Left hindlimb (tissue), 1 donor: Measurements from ENCODE around the gene SLAMF8.

Source experiments
- DNase-seq: peaks from one replicate; pipeline ENCODE4 v3.0.0-alpha.2; 2018

SLAMF8 gene

GRCh38 chr1:159826441-159827101 lies at the start of gene SLAMF8:
TSS of gene SLAMF8 (plus strand) at chr1:159826873. CDS start at chr1:159826899, 26 bp downstream.
- no peak for DNase-seq

- no peak for DNase-seq
These were observed 48.4 kb upstream of the SLAMF8 start for GRCh38 chr1:159778266-159778665.

GRCh38 chr1:159779403-159779851 lies 47.2 kb upstream of the SLAMF8 start:
- DNase-seq: no peak

DNA sequence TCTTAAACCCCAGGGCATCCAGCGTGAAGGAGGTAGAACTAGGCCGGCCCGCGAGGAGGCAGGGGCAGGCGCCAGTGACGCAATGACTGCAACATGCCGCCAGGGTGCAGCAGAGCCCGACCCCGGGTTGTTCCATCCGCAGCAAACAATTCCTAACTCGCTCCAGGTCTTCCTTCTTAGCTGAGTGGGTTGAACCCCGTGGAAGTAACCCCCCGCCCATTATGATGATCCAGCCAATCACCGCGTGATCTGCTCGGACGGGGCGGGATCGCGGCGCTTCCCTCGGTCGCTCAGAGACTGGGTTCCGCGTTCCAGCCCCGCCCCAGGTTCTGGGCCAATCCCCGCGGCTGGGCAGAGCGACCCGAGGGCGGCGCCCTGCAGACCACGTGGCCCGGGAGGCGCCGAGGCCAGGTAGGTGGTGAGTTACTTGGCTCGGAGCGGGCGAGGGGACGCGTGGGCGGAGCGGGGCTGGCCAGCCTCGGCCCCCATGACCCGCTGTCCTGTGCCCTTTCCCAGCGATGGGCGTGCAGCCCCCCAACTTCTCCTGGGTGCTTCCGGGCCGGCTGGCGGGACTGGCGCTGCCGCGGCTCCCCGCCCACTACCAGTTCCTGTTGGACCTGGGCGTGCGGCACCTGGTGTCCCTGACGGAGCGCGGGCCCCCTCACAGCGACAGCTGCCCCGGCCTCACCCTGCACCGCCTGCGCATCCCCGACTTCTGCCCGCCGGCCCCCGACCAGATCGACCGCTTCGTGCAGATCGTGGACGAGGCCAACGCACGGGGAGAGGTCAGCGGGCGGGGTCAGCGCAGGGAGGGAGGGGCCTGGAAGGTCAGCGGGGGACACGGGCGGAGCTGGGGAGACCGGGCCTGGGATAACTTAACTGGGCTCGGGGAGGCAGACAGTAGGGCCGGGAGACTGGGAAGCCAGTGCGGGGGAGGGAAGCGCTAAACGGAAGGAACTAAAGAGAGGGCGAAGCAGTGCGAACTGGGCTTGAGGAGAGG lies 45.8 kb upstream of the SLAMF8 start, which contains the start of gene DUSP23:
Gene DUSP23, plus strand, starts transcription at position 380 of the 1,000 bp plus-strand sequence. Its CDS starts 139 bp downstream, at position 519.
- DNase-seq: peak; percentile 98

DNA sequence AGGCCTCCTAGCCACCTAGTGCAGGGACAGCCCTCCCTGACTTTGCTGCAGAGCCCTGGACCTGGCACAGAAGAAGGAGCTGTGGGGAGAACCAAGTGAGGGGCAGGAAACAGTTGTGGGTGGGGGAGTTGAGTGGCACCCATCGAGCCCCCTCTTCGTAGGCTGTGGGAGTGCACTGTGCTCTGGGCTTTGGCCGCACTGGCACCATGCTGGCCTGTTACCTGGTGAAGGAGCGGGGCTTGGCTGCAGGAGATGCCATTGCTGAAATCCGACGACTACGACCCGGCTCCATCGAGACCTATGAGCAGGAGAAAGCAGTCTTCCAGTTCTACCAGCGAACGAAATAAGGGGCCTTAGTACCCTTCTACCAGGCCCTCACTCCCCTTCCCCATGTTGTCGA lies 44.7 kb upstream of the SLAMF8 start:
- no peak for DNase-seq

DNA sequence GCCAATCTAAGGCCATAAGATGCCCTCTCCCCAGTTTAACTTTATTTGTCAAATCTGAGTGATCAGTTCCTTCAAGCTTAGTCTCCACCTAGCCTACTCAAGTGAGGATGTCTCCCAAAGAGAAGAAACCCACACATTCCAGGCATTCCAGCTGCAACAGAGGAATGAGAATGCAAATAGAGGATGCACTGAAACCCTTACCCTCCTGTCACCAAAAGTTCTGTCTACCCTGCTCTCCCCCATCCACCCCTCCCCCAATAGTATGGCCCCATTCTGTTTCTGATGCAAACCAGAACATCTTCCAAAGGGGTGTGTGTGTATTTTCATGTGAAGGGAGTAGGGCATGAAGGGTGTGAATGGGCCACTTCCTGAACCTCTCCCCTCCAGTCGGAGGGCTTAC lies 42.9 kb upstream of the SLAMF8 start:
- DNase-seq: no peak

DNA sequence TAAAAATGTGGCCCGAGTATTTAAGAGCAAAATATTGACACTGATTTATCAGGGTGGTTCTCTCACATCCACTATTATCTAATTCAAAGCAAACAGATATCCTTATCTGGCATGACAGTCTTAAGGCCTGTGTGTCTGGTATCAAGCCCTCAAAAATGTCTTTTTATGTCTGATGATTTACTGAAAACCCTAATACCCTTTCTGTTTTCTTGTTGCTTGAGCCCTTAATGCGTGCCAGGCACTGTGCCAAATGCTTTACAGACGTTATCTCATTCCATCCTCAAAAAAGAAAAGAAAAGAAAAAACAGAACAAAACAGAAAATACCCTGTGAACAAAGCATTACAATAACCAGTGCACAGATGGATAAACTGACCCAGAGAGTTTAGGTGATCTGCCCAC lies 40.2 kb upstream of the SLAMF8 start:
- DNase-seq: no peak

GRCh38 chr1:159786966-159787365 lies 39.7 kb upstream of the SLAMF8 start:
- DNase-seq: no peak

- DNase-seq: no peak
These were observed 36.3 kb upstream of the SLAMF8 start for GRCh38 chr1:159790237-159790917.

DNA sequence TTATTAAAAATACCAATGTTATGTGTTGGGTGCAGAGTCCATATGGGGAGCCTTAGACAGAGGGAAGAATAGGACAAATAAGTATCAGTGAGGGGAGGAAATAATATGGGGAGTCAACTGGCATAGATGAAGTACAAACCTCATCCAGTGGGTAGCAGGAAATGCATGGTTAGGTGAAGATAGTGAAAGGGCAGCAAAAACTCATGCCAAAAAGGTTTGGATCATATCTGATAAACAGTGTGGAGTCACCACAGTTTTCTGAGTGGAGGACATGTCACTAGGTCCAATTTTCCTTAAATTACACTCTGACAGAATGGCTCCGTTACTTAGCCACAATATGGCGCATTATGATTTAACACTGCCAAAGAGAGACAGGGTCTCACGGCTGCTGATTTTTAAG lies 35.6 kb upstream of the SLAMF8 start:
- no peak for DNase-seq

- DNase-seq: no peak
These were observed 35.2 kb upstream of the SLAMF8 start for GRCh38 chr1:159791461-159791860.

DNA sequence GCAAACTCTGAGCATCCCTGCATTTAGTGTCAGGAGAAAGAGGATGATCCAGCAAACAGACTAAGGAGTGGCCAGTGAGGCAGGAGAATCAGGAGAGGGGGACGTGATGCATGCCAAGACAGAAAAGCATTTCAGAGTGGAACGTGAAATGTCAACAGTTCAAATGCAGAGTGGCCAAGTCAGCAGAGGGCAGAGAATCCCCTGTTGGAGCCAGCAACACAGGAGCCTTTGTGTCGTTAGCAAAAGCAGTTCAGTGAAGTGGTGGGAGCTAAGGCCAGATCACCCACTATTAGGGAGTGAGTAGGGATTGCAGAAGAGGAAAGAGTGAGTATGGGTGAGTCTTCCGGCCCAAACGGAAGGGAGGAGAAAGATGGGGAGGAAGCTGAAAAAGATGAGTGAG lies 31.1 kb upstream of the SLAMF8 start:
- no peak for DNase-seq

- DNase-seq: peak; percentile 61
These were observed 27.8 kb upstream of the SLAMF8 start for GRCh38 chr1:159798893-159799292.

DNA sequence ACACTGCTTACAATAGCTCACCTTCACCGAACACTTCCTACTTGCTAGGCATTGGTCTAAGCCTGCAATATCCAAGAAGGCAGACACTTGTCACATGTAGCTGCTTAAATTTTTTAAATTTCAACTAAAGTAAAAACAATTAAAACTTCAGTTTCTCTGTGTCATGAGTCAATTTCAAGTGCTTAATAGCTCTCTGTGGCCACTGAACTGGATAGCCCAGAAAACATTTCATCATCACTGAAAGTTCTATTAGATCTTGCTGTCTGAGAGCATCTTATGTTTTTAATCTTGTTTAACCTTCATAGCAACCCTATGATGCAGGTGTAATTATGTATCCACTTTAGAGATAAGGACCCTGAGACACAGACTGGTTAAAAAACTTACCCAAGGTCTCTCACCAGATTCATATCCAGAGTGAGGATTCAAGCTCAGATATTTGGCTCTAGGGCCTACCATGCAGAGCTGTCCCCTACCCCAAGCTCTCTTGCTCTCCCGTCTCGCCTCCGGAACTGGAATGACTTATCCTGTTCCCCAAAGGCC lies 27.2 kb upstream of the SLAMF8 start:
- no peak for DNase-seq

DNA sequence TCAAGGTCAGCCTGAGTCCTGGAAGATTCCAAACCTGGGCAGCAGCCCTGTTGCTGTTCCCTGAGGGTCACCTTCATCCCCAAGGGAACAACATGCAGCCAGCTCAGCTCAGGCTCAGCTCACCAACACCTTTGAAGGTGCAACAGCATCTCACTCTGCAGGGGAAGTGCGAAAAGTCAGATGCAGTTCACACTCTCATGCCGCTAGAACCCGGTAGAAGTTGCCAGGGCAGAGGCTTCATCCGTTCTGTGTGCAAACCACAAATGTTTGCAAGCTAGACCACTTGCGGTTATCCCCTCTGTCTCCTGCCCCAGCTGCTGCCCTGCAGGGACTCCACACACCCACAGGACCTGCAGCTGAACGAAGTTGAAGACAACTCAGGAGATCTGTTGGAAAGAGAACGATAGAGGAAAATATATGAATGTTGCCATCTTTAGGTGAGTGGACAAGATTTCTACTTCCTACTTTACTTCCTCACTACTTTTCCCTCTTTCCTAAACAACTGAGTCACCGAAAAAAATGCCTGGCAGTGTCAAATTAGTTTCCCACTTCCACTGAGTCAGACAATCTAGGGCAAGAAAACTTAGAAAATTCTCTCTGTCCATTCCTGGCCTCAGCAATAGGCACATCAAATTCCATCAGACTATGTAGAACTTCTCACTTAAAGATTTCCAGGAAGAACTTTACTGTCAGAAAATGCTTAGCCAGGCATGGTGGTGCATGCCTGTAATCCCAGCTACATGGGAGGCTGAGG lies 26.3 kb upstream of the SLAMF8 start:
- DNase-seq: no peak

DNA sequence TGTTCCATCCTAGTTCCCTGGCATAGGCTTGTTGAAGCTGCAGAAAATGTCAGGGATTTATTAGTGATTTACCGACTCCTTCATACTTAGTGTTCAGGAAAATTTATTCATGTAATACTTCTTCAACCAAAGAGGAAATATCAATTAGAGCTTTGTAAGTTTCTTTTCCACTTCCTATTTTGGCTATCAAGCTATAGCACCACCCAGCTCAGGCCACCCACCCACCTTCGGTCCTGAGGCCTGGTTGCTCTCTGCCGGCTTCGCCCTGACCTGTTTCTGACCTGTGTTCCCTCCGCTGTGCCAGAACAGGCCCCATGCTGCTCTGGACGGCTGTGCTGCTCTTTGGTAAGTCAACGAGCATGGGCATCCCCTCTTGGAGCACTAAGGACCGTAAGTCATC lies 24.6 kb upstream of the SLAMF8 start, which contains the start of gene FCRL6:
Gene FCRL6, plus strand, starts transcription at position 250 of the 400 bp plus-strand sequence. Its CDS starts 65 bp downstream, at position 315.
- DNase-seq: no peak

DNA sequence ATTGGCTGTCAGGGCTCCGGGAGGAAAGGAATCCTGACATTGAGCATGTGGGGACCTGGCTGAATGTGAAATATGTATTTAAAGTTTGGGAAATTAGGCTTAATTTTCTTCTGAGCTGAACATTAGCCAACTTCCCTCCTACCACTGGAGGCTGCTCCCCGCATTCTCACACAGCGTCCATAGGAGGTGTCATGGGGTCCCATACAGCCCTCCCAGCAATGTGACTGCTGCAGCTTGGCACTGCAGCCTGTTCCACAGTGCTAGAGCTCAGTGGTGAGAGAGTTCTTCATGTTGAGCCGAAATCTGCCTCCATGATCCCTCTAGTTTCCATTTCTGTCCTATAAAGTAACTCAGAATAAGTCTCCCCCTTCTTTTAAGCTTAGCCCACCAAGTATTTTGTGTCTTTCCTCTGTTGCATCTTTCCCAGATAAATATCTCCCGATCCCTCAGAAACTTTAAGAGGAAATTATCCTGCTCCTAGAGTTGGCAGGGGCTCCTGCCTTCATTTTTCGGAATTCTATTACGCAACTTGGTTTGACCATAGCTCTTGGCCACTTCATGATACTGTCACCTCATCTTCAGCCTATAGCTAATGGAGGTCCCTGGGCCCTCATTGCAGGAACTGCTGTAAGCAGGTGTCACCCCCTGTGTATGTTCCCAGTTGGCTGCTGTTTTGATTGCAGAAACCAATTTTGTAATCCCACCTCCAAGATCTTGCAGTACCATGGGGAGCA lies 22.6 kb upstream of the SLAMF8 start:
- DNase-seq: no peak

DNA sequence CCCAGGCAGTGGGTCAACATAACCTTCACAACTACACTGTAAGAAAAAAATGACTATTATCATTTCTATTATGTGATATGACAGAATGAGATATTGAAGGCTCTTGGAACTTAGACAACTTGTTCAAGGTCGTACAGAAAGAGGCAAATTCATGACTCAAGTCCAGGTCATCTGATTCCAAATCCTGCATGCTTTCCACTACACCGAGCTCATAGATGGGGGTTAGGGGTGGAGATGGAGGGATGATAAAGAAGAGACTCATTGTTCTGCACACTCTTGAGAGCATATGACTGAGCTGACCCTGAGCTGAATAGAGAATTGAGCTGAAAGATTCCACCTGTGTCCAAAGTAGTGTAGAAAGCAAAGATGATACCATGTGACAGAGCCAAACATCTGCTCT lies 21.7 kb upstream of the SLAMF8 start:
- no peak for DNase-seq

- DNase-seq: no peak
These were observed 10.7 kb upstream of the SLAMF8 start for GRCh38 chr1:159815926-159816325.

DNA sequence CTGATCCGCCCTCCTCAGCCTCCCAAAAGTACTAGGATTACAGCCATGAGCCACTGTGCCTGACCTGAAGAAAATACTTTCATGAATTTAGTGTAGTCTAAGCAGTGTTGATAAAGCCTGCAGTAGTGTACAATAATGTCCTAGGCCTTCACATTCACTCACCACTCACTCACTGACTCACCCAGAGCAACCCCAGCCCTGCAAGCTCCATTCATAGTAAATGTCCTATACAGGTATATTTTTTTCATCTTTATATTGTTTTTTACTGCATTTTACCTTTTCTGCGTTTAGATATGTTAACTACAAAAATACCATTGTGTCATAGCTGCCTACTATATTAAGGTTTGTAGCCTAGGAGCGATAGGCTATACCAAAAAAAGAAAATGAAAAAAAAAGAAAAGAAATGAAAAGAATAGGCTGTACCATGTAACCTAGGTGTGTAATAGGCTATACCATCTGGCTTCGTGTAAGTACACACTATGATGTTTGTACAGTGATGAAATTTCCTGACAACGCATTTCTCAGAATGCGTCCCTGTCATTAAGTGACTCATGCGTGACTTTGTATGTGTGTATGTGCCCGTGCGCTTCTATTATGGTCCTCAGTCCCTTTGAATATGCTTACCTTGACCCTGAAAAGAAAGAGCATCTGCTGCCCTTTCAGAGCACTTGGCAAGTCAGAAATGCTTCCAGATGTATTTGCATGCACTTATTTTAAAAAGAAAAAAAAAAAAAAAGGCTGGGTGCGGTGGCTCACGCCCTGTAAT lies 9.2 kb upstream of the SLAMF8 start:
- DNase-seq: no peak
